Measurements from ENCODE around the gene HSF4.

HSF4 gene

GRCh38 chr16:67142342-67142741 is 22.2 kb upstream of the HSF4 start:
- H3K14ac ChIP-seq (ENCODE audit: low read length in 2 of 2): no peak overlapping the region
- H3K23ac ChIP-seq (ENCODE audit: low read length in 2 of 2): no peak overlapping the region
- H3K79me1 ChIP-seq (replicated peaks; ENCODE audit: low read length, poor library complexity, severe bottlenecking): no peaks in the 10 kb centered on the region
- 96% methylated on average over 9 of the region's 9 CpGs for WGBS
- peaks cover 1% of the 10 kb centered on the region for H3K4me1 ChIP-seq (ENCODE audit: control insufficient read depth, insufficient read depth, low read depth, low read length)
- no peak overlapping the region for H3K4me2 ChIP-seq (ENCODE audit: low read length, poor library complexity, severe bottlenecking)
- H2BK15ac ChIP-seq (ENCODE audit: low read depth, poor library complexity, severe bottlenecking): no peak overlapping the region
- no peak overlapping the region for H3K18ac ChIP-seq (ENCODE audit: low read depth in 1 of 2, low read length in 2 of 2)
- no peak overlapping the region for H4K91ac ChIP-seq (ENCODE audit: low read length)
- H3K9me3 ChIP-seq (ENCODE audit: control insufficient read depth, low read length): no peaks in the 10 kb centered on the region
- H2AK5ac ChIP-seq (ENCODE audit: low read length, severe bottlenecking): no peak overlapping the region
- no peak overlapping the region for H2BK12ac ChIP-seq (ENCODE audit: low read length in 2 of 2)
- no peak overlapping the region for H2BK120ac ChIP-seq (ENCODE audit: low read depth, low read length)
- no peak overlapping the region for H3K9ac ChIP-seq (ENCODE audit: low read length)
- H4K8ac ChIP-seq (ENCODE audit: low read length): no peak overlapping the region
- no peaks in the 10 kb centered on the region for H3K27me3 ChIP-seq (ENCODE audit: control insufficient read depth in 1 of 2, insufficient read depth in 1 of 2, low read length in 2 of 2)
- H3K36me3 ChIP-seq (ENCODE audit: control insufficient read depth in 1 of 2, insufficient read depth in 2 of 2, low read depth in 1 of 2, low read length in 2 of 2): peaks cover 67 to 97% of the 10 kb centered on the region in 2 experiments
- H2AFZ ChIP-seq (ENCODE audit: low read depth, low read length): no peak overlapping the region
- H3K4me3 ChIP-seq (ENCODE audit: insufficient read depth in 1 of 2, low read depth in 1 of 2, low read length in 2 of 2): no peak overlapping the region
- DNase-seq: no peak
- H2BK5ac ChIP-seq (ENCODE audit: low read depth, low read length, poor library complexity, severe bottlenecking): no peak overlapping the region
- H3K27ac ChIP-seq (ENCODE audit: low read length, poor library complexity, severe bottlenecking): no peak overlapping the region
- H3K4ac ChIP-seq (ENCODE audit: low read depth in 1 of 2, low read length in 2 of 2): no peak overlapping the region

- no peaks in the 10 kb centered on the region for H3K9me3 ChIP-seq (ENCODE audit: control insufficient read depth, low read length)
- H3K79me1 ChIP-seq (replicated peaks; ENCODE audit: low read length, poor library complexity, severe bottlenecking): peaks cover 9% of the 10 kb centered on the region
- DNase-seq: no peak
- H2AFZ ChIP-seq (ENCODE audit: low read depth, low read length): no peak overlapping the region
- no peak overlapping the region for H2BK5ac ChIP-seq (ENCODE audit: low read depth, low read length, poor library complexity, severe bottlenecking)
- H2BK12ac ChIP-seq (ENCODE audit: low read length in 2 of 2): no peak overlapping the region
- no peak overlapping the region for H2BK120ac ChIP-seq (ENCODE audit: low read depth, low read length)
- WGBS: 86% methylated on average over 2 of the region's 2 CpGs
- peaks cover 12% of the 10 kb centered on the region for H3K4me1 ChIP-seq (ENCODE audit: control insufficient read depth, insufficient read depth, low read depth, low read length)
- H3K27ac ChIP-seq (ENCODE audit: low read length, poor library complexity, severe bottlenecking): no peak overlapping the region
- no peak overlapping the region for H3K4ac ChIP-seq (ENCODE audit: low read depth in 1 of 2, low read length in 2 of 2)
- no peaks in the 10 kb centered on the region for H3K27me3 ChIP-seq (ENCODE audit: control insufficient read depth in 1 of 2, insufficient read depth in 1 of 2, low read length in 2 of 2)
- H3K36me3 ChIP-seq (ENCODE audit: control insufficient read depth in 1 of 2, insufficient read depth in 2 of 2, low read depth in 1 of 2, low read length in 2 of 2): peaks cover 88 to 95% of the 10 kb centered on the region in 2 experiments
- H4K8ac ChIP-seq (ENCODE audit: low read length): no peak overlapping the region
- no peak overlapping the region for H3K23ac ChIP-seq (ENCODE audit: low read length in 2 of 2)
- no peak overlapping the region for H3K9ac ChIP-seq (ENCODE audit: low read length)
- H3K4me3 ChIP-seq (ENCODE audit: insufficient read depth in 1 of 2, low read depth in 1 of 2, low read length in 2 of 2): no peak overlapping the region
- H3K18ac ChIP-seq (ENCODE audit: low read depth in 1 of 2, low read length in 2 of 2): no peak overlapping the region
- H3K4me2 ChIP-seq (ENCODE audit: low read length, poor library complexity, severe bottlenecking): no peak overlapping the region
- no peak overlapping the region for H2BK15ac ChIP-seq (ENCODE audit: low read depth, poor library complexity, severe bottlenecking)
- H2AK5ac ChIP-seq (ENCODE audit: low read length, severe bottlenecking): no peak overlapping the region
- no peak overlapping the region for H3K14ac ChIP-seq (ENCODE audit: low read length in 2 of 2)
- no peak overlapping the region for H4K91ac ChIP-seq (ENCODE audit: low read length)
Measured at GRCh38 chr16:67144943-67145342, 19.6 kb upstream of the HSF4 start.

DNA sequence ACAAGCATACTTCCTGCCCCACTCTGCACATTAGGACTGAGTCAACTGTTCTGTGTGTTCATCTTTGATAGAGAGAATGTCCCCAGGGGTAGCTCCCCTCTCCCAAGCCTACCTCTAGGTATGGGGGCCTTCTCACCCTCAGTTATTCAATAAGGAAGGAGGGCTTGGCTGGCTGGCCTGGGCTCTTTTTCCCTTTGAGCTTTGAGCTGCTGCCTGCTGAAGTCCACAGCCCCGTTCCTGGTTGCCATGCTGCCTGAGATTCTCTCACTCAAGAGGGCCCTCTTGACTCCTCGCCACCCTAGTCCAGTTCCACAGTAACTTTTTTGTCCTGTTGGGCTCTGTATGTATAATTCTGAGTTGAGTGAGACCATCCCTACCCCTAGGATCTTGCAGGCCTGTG is 18.8 kb upstream of the HSF4 start:
- Histone ChIP-seq H3K9ac (ENCODE audit: low read length) (no peak overlapping the region), H3K9me3 (ENCODE audit: control insufficient read depth, low read length) (no peaks in the 10 kb centered on the region), H3K4me1 (ENCODE audit: control insufficient read depth, insufficient read depth, low read depth, low read length) (peaks cover 20% of the 10 kb centered on the region), H2BK5ac (ENCODE audit: low read depth, low read length, poor library complexity, severe bottlenecking) (no peak overlapping the region), H3K4ac (ENCODE audit: low read depth in 1 of 2, low read length in 2 of 2) (no peak overlapping the region), H3K18ac (ENCODE audit: low read depth in 1 of 2, low read length in 2 of 2) (no peak overlapping the region), H3K4me3 (ENCODE audit: insufficient read depth in 1 of 2, low read depth in 1 of 2, low read length in 2 of 2) (no peak overlapping the region), H3K27ac (ENCODE audit: low read length, poor library complexity, severe bottlenecking) (no peak overlapping the region), H3K14ac (ENCODE audit: low read length in 2 of 2) (no peak overlapping the region), H2AK5ac (ENCODE audit: low read length, severe bottlenecking) (no peak overlapping the region), H2AFZ (ENCODE audit: low read depth, low read length) (no peak overlapping the region), H2BK15ac (ENCODE audit: low read depth, poor library complexity, severe bottlenecking) (no peak overlapping the region), H3K27me3 (ENCODE audit: control insufficient read depth in 1 of 2, insufficient read depth in 1 of 2, low read length in 2 of 2) (no peaks in the 10 kb centered on the region), H4K91ac (ENCODE audit: low read length) (no peak overlapping the region), H3K36me3 (ENCODE audit: control insufficient read depth in 1 of 2, insufficient read depth in 2 of 2, low read depth in 1 of 2, low read length in 2 of 2) (peaks cover 84 to 87% of the 10 kb centered on the region in 2 experiments), H3K79me1 (replicated peaks; ENCODE audit: low read length, poor library complexity, severe bottlenecking) (peaks cover 10% of the 10 kb centered on the region), H4K8ac (ENCODE audit: low read length) (no peak overlapping the region), H2BK120ac (ENCODE audit: low read depth, low read length) (no peak overlapping the region), H2BK12ac (ENCODE audit: low read length in 2 of 2) (no peak overlapping the region), H3K23ac (ENCODE audit: low read length in 2 of 2) (no peak overlapping the region), H3K4me2 (ENCODE audit: low read length, poor library complexity, severe bottlenecking) (no peak overlapping the region)
- DNase-seq: no peak
- 100% methylated on average over 1 of the region's 2 CpGs for WGBS

GRCh38 chr16:67146523-67147357 is 17.8 kb upstream of the HSF4 start:
- no peak overlapping the region for H2BK5ac ChIP-seq (ENCODE audit: low read depth, low read length, poor library complexity, severe bottlenecking)
- no peak overlapping the region for H3K4ac ChIP-seq (ENCODE audit: low read depth in 1 of 2, low read length in 2 of 2)
- no peak overlapping the region for H2AFZ ChIP-seq (ENCODE audit: low read depth, low read length)
- no peak overlapping the region for H2BK15ac ChIP-seq (ENCODE audit: low read depth, poor library complexity, severe bottlenecking)
- peaks cover 74 to 77% of the 10 kb centered on the region in 2 experiments for H3K36me3 ChIP-seq (ENCODE audit: control insufficient read depth in 1 of 2, insufficient read depth in 2 of 2, low read depth in 1 of 2, low read length in 2 of 2)
- no peak overlapping the region for H2AK5ac ChIP-seq (ENCODE audit: low read length, severe bottlenecking)
- no peak overlapping the region for H3K14ac ChIP-seq (ENCODE audit: low read length in 2 of 2)
- no peak overlapping the region for H3K27ac ChIP-seq (ENCODE audit: low read length, poor library complexity, severe bottlenecking)
- no peak overlapping the region for H3K23ac ChIP-seq (ENCODE audit: low read length in 2 of 2)
- H4K91ac ChIP-seq (ENCODE audit: low read length): peak overlapping the region; percentile 2
- H3K4me2 ChIP-seq (ENCODE audit: low read length, poor library complexity, severe bottlenecking): no peak overlapping the region
- H3K9me3 ChIP-seq (ENCODE audit: control insufficient read depth, low read length): no peaks in the 10 kb centered on the region
- H4K8ac ChIP-seq (ENCODE audit: low read length): no peak overlapping the region
- H3K4me3 ChIP-seq (ENCODE audit: insufficient read depth in 1 of 2, low read depth in 1 of 2, low read length in 2 of 2): no peak overlapping the region
- no peak overlapping the region for H2BK120ac ChIP-seq (ENCODE audit: low read depth, low read length)
- no peak for DNase-seq
- H3K27me3 ChIP-seq (ENCODE audit: control insufficient read depth in 1 of 2, insufficient read depth in 1 of 2, low read length in 2 of 2): no peaks in the 10 kb centered on the region
- peaks cover 10% of the 10 kb centered on the region for H3K79me1 ChIP-seq (replicated peaks; ENCODE audit: low read length, poor library complexity, severe bottlenecking)
- H3K18ac ChIP-seq (ENCODE audit: low read depth in 1 of 2, low read length in 2 of 2): no peak overlapping the region
- H2BK12ac ChIP-seq (ENCODE audit: low read length in 2 of 2): no peak overlapping the region
- no peak overlapping the region for H3K9ac ChIP-seq (ENCODE audit: low read length)
- WGBS: 96% methylated on average over 7 of the region's 7 CpGs
- H3K4me1 ChIP-seq (ENCODE audit: control insufficient read depth, insufficient read depth, low read depth, low read length): peaks cover 26% of the 10 kb centered on the region

Data from mesenchymal stem cell (in vitro differentiated cells and primary cell).